Upper lobe of left lung (tissue), 6 donors: ENCODE data around the gene ADGRF1. TPM values are rescaled to one million over a fixed set of nuclear protein-coding genes. Genes with fewer than 3 reads are reported as not detected.

Experiments
- ATAC-seq, 2 donors: fragments of 200-7000 bp; cut with Tn5 transposase; one replicate each; pipeline ENCODE4 v1.9.1; 2022; ENCODE audit warnings: mild to moderate bottlenecking in 2 of 2, moderate library complexity in 2 of 2; ENCODE audit not compliant: low FRiP score in 2 of 2
- DNase-seq, 2 donors: peaks; one replicate each; pipeline ENCODE4 v3.0.0-alpha.2; 2019 to 2020
- H3K27ac ChIP-seq, 4 donors: fragments of 200-600 bp; sonication (generic); one replicate each; pipeline ENCODE4 v1.5.1; 2016 to 2019
- H3K27me3 ChIP-seq, 4 donors: fragments of 200-600 bp; sonication (generic); one replicate each; pipeline ENCODE4 v1.5.1; 2017 to 2019
- H3K36me3 ChIP-seq, 4 donors: fragments of 200-600 bp; sonication (generic); one replicate each; pipeline ENCODE4 v1.5.1; 2016 to 2019
- H3K4me1 ChIP-seq, 4 donors: fragments of 200-600 bp; sonication (generic); one replicate each; pipeline ENCODE4 v1.5.1; 2018 to 2019
- H3K4me3 ChIP-seq, 4 donors: fragments of 200-600 bp; sonication (generic); one replicate each; pipeline ENCODE4 v1.5.1; 2017 to 2019; ENCODE audit warnings: mild to moderate bottlenecking in 2 of 4, moderate library complexity in 1 of 4
- H3K9me3 ChIP-seq, 4 donors: fragments of 200-600 bp; sonication (generic); one replicate each; pipeline ENCODE4 v1.5.1; 2018 to 2019
- EP300 ChIP-seq, 4 donors: sonication (generic); formaldehyde crosslinking; IDR thresholded peaks; one replicate each; pipeline ENCODE4 v1.5.1; 2017; ENCODE audit warnings: antibody characterized with exemption in 4 of 4, control low read depth in 2 of 4
- POLR2A ChIP-seq, 4 donors: fragments of 450-650 bp; IDR thresholded peaks; one replicate each; pipeline ENCODE4 v1.5.1; 2016 to 2017; ENCODE audit warnings: antibody characterized with exemption in 4 of 4, mild to moderate bottlenecking in 2 of 4
- POLR2AphosphoS5 ChIP-seq, 2 donors: sonication (generic); formaldehyde crosslinking; IDR thresholded peaks; one replicate each; pipeline ENCODE4 v1.5.1; 2017; ENCODE audit warnings: antibody characterized with exemption in 2 of 2
- WGBS, 2 donors: methylation state at CpG; one replicate each; pipeline ENCODE4 v1.1.5; 2017 to 2018; 5-methylcytosine and 5-hydroxymethylcytosine counted together
- total RNA-seq, 6 donors: library from RNA; depleted of rRNA in 4 of 6; stranded (reverse); fragments of >200 nt in 4 of 6; gene quantifications; one replicate each; pipeline versions ENCODE4 v1.1.0 to v1.2.1, GENCODE V29; 2016 to 2021
- TF ChIP-seq, protein P1 (sequence below), 6 experiments: fragments of 450-650 bp in 4 of 6; fragments of 200-600 bp in 2 of 6; sonication (generic) in 2 of 6; IDR thresholded peaks; one replicate each; pipeline ENCODE4 v1.5.1; 2016 to 2019; ENCODE audit warnings: antibody characterized with exemption in 6 of 6
- donor health status: DM: no; HTN: no; CAD: no; lungs with moderate emphysema.
- donor health status: DM: no; HTN: yes; CAD: no; lungs with severe emphysema.

ADGRF1 gene
- total RNA-seq, 6 donors from 2014 or later: 2.3 to 10.3 (median 7.5) TPM

DNA sequence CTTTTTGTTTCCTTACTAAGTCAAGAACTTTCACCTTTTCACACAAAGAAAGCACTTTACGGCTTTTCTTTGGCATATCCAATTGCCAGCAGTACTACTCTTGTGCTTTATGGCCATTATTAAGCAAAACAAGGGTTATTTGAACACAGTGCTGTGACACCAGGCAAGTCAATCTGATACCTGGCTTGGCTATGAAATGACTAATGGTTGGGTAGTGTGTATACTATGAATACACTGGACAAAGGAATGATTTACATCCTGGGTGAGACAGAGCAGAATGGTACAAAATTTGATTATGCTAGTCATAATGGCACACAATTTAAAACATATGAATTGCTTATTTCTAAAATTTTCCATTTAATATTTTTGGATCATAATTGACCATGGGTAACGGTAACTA, 22.1 kb upstream of the ADGRF1 start:
- 91 to 92% methylated on average over 2 of the region's 2 CpGs for WGBS, 2 donors
- TF ChIP-seq POLR2AphosphoS5 (IDR thresholded peaks at IDR 0.05) (no peak), POLR2A (IDR thresholded peaks at IDR 0.05) (no peak), EP300 (IDR thresholded peaks at IDR 0.05) (no peak)
- TF ChIP-seq, protein P1, sequence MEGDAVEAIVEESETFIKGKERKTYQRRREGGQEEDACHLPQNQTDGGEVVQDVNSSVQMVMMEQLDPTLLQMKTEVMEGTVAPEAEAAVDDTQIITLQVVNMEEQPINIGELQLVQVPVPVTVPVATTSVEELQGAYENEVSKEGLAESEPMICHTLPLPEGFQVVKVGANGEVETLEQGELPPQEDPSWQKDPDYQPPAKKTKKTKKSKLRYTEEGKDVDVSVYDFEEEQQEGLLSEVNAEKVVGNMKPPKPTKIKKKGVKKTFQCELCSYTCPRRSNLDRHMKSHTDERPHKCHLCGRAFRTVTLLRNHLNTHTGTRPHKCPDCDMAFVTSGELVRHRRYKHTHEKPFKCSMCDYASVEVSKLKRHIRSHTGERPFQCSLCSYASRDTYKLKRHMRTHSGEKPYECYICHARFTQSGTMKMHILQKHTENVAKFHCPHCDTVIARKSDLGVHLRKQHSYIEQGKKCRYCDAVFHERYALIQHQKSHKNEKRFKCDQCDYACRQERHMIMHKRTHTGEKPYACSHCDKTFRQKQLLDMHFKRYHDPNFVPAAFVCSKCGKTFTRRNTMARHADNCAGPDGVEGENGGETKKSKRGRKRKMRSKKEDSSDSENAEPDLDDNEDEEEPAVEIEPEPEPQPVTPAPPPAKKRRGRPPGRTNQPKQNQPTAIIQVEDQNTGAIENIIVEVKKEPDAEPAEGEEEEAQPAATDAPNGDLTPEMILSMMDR (IDR thresholded peaks at IDR 0.05): no peak
- H3K4me3 ChIP-seq: no peak overlapping the region
- no peak overlapping the region for H3K27ac ChIP-seq
- H3K4me1 ChIP-seq: peaks cover 6 to 18% (median 10%) of the 10 kb centered on the region in 4 donors
- no peaks in the 10 kb centered on the region for H3K27me3 ChIP-seq
- ATAC-seq (no peak), DNase-seq (no peak)
- no peaks in the 10 kb centered on the region for H3K36me3 ChIP-seq
- peaks cover 0 to 3% (median 0%) of the 10 kb centered on the region in 4 donors for H3K9me3 ChIP-seq

DNA sequence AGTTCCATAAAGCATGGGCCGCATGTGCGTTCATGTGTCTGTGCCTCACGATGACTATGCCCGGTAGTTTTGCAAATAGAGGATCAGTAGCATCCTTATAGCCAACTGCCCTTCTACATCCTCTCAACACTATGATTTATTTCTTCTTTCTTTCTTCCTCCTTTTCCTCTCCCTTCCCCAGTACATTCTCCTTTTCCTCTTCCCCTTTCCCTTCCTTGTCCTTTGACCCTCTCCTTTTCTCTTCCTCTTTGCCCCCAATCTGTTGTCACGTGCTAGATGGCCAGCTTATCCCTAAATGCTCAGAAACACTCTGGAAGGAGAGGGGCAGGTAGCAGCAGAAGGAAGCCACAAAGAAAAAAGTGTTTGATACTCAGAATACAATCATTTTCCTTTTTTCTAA, 20.2 kb upstream of the ADGRF1 start:
- no peak for DNase-seq
- WGBS, 2 donors: 75% methylated on average over 5 of the region's 5 CpGs
- H3K36me3 ChIP-seq: no peaks in the 10 kb centered on the region
- ATAC-seq: no peak
- H3K27ac ChIP-seq: peak overlapping the region in 1 of 4 donors; percentile 17
- no peak for TF ChIP-seq POLR2A (IDR thresholded peaks at IDR 0.05)
- TF ChIP-seq, protein P1 (IDR thresholded peaks at IDR 0.05): no peak
- TF ChIP-seq EP300 (IDR thresholded peaks at IDR 0.05): no peak
- no peak for TF ChIP-seq POLR2AphosphoS5 (IDR thresholded peaks at IDR 0.05)
- H3K4me3 ChIP-seq: no peak overlapping the region
- H3K4me1 ChIP-seq: peaks cover 6 to 18% (median 10%) of the 10 kb centered on the region in 4 donors
- peaks cover 0 to 3% (median 0%) of the 10 kb centered on the region in 4 donors for H3K9me3 ChIP-seq
- H3K27me3 ChIP-seq: no peaks in the 10 kb centered on the region

DNA sequence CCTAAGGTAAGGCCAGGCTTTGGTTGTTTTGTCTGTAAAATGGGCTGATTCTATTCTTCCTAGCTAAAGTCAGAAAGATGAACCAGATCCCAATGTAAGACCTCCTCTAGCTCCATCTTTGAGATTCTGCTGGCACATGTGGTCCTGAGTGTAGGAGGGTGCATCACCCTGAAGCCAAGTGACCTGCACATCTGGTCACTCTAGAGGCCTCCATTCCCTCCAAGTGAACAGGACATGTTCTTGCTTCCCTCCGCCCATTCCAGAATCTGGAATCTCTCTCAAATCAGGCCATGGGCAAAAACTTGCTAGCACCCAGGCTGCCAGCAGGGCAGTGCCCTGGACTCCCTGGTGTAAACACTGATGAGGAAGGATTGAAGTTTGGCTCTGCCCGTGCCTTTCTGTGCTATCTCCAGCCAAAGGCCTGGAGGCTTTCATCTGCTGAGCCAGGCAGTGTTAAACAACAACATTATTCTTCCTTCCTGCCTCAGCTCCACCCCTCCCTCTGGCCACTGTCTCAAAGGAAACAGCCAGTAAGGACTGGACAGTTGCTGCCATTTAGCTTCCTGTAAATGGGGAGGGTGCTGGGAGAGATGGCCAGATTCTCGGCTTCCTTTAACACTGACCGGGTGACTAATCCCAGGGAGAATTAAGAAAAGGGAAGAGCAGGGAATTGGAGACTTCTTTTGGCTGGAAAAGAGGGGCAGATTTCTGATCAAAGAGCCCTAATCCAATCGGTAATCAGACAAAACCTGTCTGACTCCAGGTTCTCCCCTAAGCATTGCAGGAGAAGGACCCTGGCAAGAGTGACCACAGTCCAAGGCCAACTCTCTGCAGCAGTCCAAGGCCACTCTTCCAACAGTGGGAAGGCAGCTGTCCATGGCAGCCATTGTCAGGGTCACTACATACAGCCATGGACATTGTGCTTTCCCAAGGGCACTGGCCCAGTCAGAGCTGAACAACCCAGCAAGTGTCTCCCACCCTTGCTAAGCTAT, 19.5 kb upstream of the ADGRF1 start:
- Histone ChIP-seq H3K9me3 (peaks cover 0 to 3% (median 0%) of the 10 kb centered on the region in 4 donors), H3K4me3 (no peak overlapping the region), H3K27ac (peak overlapping the region in 1 of 4 donors; percentile 17), H3K4me1 (peaks cover 6 to 18% (median 10%) of the 10 kb centered on the region in 4 donors), H3K27me3 (no peaks in the 10 kb centered on the region), H3K36me3 (no peaks in the 10 kb centered on the region)
- 56 to 61% methylated on average over 4 to 5 of the region's 5 CpGs for WGBS, 2 donors
- TF ChIP-seq POLR2A (IDR thresholded peaks at IDR 0.05) (no peak), EP300 (IDR thresholded peaks at IDR 0.05) (peak in 1 of 4 donors; percentile 57), POLR2AphosphoS5 (IDR thresholded peaks at IDR 0.05) (peak; percentile 28 to 76)
- TF ChIP-seq, protein P1 (IDR thresholded peaks at IDR 0.05): peak in 1 of 6 experiments; percentile 13
- no peak for DNase-seq
- ATAC-seq: peak; percentile 51

DNA sequence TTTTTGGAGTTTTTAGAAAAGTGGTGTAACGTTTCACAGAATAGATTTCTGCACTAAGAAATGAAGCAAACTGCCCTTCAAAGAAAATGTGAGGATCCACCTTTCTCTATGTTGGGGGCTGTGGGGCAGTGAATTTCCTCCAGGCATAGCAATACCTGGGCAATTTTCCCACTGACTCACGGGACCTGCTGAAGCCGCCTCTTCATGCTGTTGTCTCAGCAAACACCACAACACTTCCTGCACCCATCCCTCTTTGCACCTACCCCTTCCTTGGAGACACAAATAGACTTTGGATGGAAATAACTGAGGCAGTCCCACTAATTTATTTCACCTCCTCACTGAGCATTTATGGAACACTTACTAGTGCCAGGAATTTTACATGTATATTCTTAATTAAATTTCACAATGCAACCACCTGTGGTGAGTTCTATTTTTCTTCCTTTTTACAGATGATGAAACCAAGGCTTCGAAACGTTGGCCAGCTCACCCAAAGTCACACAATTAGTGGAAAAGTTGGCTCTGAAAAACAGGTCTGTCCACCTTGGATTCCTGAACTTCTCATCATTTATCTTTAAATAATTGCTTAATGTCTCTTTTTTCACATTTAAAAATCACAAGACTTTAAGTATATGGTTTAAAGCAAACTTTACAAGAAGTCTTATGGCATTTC, 17.2 kb upstream of the ADGRF1 start:
- no peak for ATAC-seq
- 61 to 65% methylated on average over 5 of the region's 5 CpGs for WGBS, 2 donors
- H3K9me3 ChIP-seq: peaks cover 0 to 3% (median 0%) of the 10 kb centered on the region in 4 donors

More for the DNA sequence above, 17.2 kb upstream of the ADGRF1 start:
- peaks cover 6 to 18% (median 10%) of the 10 kb centered on the region in 4 donors for H3K4me1 ChIP-seq
- DNase-seq: no peak
- H3K27me3 ChIP-seq: no peaks in the 10 kb centered on the region
- H3K27ac ChIP-seq: no peak overlapping the region
- H3K4me3 ChIP-seq: no peak overlapping the region
- H3K36me3 ChIP-seq: no peaks in the 10 kb centered on the region
- TF ChIP-seq POLR2AphosphoS5 (IDR thresholded peaks at IDR 0.05): no peak
- TF ChIP-seq POLR2A (IDR thresholded peaks at IDR 0.05): no peak
- no peak for TF ChIP-seq EP300 (IDR thresholded peaks at IDR 0.05)
- TF ChIP-seq, protein P1 (IDR thresholded peaks at IDR 0.05): no peak
